ENCODE measurements around the gene GKN2. TPM values are rescaled to one million over a fixed set of nuclear protein-coding genes. Genes with fewer than 3 reads are reported as not detected.

The GKN2 gene
- total RNA-seq, 1 experiment from 2014 or later: 0.58 TPM

DNA sequence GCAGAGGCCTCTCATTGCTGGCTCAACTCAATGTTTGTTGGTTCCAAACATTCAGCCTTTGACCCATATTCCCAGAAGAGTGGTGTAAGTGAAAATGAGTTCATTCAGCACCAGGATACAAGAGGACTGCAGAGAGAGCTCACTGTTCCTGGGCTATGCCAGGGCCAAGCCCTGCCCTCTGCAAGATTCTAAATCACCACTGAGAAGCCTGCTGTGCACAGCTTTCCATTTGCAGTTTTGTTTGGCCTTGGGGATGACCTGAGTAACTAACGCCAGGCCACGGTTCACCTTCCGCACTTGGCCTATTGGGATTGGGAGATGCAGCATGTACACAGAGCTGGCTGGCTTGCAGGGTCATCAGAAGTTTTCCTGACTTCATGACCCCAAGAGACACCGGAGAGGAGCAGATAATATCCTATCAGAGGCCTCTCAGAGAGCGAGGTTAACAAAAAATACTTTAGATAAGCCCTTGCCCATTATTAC is 34.4 kb upstream of the GKN2 start:
- BruUV-seq (replicated peaks): no TSS peak
- H3K27ac ChIP-seq (ENCODE audit: low read length): no peak overlapping the region
- H3K9ac ChIP-seq (ENCODE audit: low read length): no peak overlapping the region
- TF ChIP-seq, protein P1, sequence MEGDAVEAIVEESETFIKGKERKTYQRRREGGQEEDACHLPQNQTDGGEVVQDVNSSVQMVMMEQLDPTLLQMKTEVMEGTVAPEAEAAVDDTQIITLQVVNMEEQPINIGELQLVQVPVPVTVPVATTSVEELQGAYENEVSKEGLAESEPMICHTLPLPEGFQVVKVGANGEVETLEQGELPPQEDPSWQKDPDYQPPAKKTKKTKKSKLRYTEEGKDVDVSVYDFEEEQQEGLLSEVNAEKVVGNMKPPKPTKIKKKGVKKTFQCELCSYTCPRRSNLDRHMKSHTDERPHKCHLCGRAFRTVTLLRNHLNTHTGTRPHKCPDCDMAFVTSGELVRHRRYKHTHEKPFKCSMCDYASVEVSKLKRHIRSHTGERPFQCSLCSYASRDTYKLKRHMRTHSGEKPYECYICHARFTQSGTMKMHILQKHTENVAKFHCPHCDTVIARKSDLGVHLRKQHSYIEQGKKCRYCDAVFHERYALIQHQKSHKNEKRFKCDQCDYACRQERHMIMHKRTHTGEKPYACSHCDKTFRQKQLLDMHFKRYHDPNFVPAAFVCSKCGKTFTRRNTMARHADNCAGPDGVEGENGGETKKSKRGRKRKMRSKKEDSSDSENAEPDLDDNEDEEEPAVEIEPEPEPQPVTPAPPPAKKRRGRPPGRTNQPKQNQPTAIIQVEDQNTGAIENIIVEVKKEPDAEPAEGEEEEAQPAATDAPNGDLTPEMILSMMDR (conservative IDR thresholded peaks at IDR 0.05; ENCODE audit: low read depth, low read length): no peak
- TF ChIP-seq EZH2 (IDR thresholded peaks at IDR 0.05; ENCODE audit: low read length, unreplicated experiment): no peak
- TF ChIP-seq EZH2phosphoT487 (IDR thresholded peaks at IDR 0.05; ENCODE audit: borderline replicate concordance, low read length): no peak
- H3K4me2 ChIP-seq (ENCODE audit: low read length): no peak overlapping the region
- ChIA-PET POLR2A (ENCODE audit: unreplicated experiment) (no interaction called here), CTCF (no interaction called here)
- H3K4me3 ChIP-seq (ENCODE audit: low read length): no peak overlapping the region
- H3K79me2 ChIP-seq (ENCODE audit: low read length): no peaks in the 10 kb centered on the region
- no peaks in the 10 kb centered on the region for H3K9me3 ChIP-seq (ENCODE audit: low read length)
- intact Hi-C loops (cut with micrococcal nuclease): no loop called here
- ATAC-seq (no peak), DNase-seq (no peak)
- no peak overlapping the region for H2AFZ ChIP-seq (ENCODE audit: low read length)
- H3F3A ChIP-seq (ENCODE audit: low read length, unreplicated experiment): no peaks in the 10 kb centered on the region
- H4K20me1 ChIP-seq (ENCODE audit: low read length): no peaks in the 10 kb centered on the region
- H3K36me3 ChIP-seq (ENCODE audit: low read depth, low read length): no peaks in the 10 kb centered on the region
- H3K27me3 ChIP-seq (ENCODE audit: low read length): no peaks in the 10 kb centered on the region
- H3K9me2 ChIP-seq (replicated peaks; ENCODE audit: low read length): no peaks in the 10 kb centered on the region
- no peaks in the 10 kb centered on the region for H3K4me1 ChIP-seq (ENCODE audit: insufficient read depth, low read length)

DNA sequence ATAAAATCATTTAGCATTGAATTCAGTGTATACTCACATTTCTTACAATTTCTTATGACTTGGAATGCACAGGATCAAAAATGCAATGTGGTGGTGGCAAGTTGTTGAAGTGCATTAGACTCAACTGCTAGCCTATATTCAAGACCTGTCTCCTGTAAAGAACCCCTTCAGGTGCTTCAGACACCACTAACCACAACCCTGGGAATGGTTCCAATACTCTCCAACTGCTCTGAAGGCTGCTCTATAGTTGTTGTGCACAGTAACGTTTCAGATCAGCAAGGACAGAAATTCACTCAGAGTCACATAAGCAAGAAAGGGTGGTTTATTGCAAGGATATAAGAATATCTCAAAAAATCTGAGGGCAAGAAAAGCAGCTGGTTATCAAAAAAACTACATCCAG is 28.3 kb upstream of the GKN2 start:
- no peak overlapping the region for H2AFZ ChIP-seq (ENCODE audit: low read length)
- ChIA-PET POLR2A (ENCODE audit: unreplicated experiment) (no interaction called here), CTCF (no interaction called here)
- no peak for DNase-seq
- ATAC-seq: no peak
- no peak overlapping the region for H3K4me2 ChIP-seq (ENCODE audit: low read length)
- no peaks in the 10 kb centered on the region for H3K27me3 ChIP-seq (ENCODE audit: low read length)
- intact Hi-C loops (cut with micrococcal nuclease): no loop called here
- no peaks in the 10 kb centered on the region for H3K9me2 ChIP-seq (replicated peaks; ENCODE audit: low read length)
- no peaks in the 10 kb centered on the region for H3K9me3 ChIP-seq (ENCODE audit: low read length)
- no peaks in the 10 kb centered on the region for H3F3A ChIP-seq (ENCODE audit: low read length, unreplicated experiment)
- H3K36me3 ChIP-seq (ENCODE audit: low read depth, low read length): no peaks in the 10 kb centered on the region
- no TSS peak for BruUV-seq (replicated peaks)
- H3K4me1 ChIP-seq (ENCODE audit: insufficient read depth, low read length): no peaks in the 10 kb centered on the region
- no peak overlapping the region for H3K9ac ChIP-seq (ENCODE audit: low read length)
- TF ChIP-seq EZH2 (IDR thresholded peaks at IDR 0.05; ENCODE audit: low read length, unreplicated experiment) (no peak), EZH2phosphoT487 (IDR thresholded peaks at IDR 0.05; ENCODE audit: borderline replicate concordance, low read length) (no peak)
- TF ChIP-seq, protein P1 (conservative IDR thresholded peaks at IDR 0.05; ENCODE audit: low read depth, low read length): no peak
- no peaks in the 10 kb centered on the region for H4K20me1 ChIP-seq (ENCODE audit: low read length)
- no peak overlapping the region for H3K27ac ChIP-seq (ENCODE audit: low read length)
- H3K4me3 ChIP-seq (ENCODE audit: low read length): no peak overlapping the region
- H3K79me2 ChIP-seq (ENCODE audit: low read length): no peaks in the 10 kb centered on the region

DNA sequence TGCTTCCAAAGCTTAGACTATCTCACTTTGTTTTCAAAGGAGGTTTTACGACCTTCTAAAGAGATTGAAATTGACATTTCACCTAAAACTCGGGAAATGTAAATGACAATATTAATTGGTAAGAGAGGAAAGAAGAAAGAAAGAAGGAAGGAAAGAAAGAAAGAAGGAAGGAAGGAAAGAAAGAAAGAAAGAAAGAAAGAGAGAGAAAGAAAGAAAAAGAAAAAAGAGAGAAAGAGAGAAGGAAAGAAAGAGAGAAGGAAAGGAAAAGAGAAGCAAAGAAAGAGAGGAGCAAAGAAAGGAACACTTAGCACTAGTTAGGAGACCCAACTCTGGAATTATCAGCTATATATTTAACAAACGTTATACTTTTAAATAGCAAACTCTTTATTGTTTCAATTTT is 25.4 kb upstream of the GKN2 start:
- H3K4me3 ChIP-seq (ENCODE audit: low read length): no peak overlapping the region
- H3K4me1 ChIP-seq (ENCODE audit: insufficient read depth, low read length): peaks cover 8% of the 10 kb centered on the region
- H3K9me2 ChIP-seq (replicated peaks; ENCODE audit: low read length): 0 out of 2 replicates have a peak, but pooled peaks cover 6% of the 10 kb centered on the region
- no peak overlapping the region for H2AFZ ChIP-seq (ENCODE audit: low read length)
- no peak for TF ChIP-seq EZH2phosphoT487 (IDR thresholded peaks at IDR 0.05; ENCODE audit: borderline replicate concordance, low read length)
- TF ChIP-seq EZH2 (IDR thresholded peaks at IDR 0.05; ENCODE audit: low read length, unreplicated experiment): no peak
- TF ChIP-seq, protein P1 (conservative IDR thresholded peaks at IDR 0.05; ENCODE audit: low read depth, low read length): no peak
- H3K79me2 ChIP-seq (ENCODE audit: low read length): no peaks in the 10 kb centered on the region
- intact Hi-C loops (cut with micrococcal nuclease): no loop called here
- CTCF ChIA-PET: no interaction called here
- no peaks in the 10 kb centered on the region for H3K27me3 ChIP-seq (ENCODE audit: low read length)
- H3K9ac ChIP-seq (ENCODE audit: low read length): no peak overlapping the region
- no peaks in the 10 kb centered on the region for H3F3A ChIP-seq (ENCODE audit: low read length, unreplicated experiment)
- BruUV-seq (replicated peaks): no TSS peak
- H3K4me2 ChIP-seq (ENCODE audit: low read length): no peak overlapping the region
- POLR2A ChIA-PET (ENCODE audit: unreplicated experiment): no interaction called here
- DNase-seq: no peak
- ATAC-seq: no peak
- H4K20me1 ChIP-seq (ENCODE audit: low read length): no peaks in the 10 kb centered on the region
- H3K27ac ChIP-seq (ENCODE audit: low read length): no peak overlapping the region
- H3K36me3 ChIP-seq (ENCODE audit: low read depth, low read length): no peaks in the 10 kb centered on the region
- no peaks in the 10 kb centered on the region for H3K9me3 ChIP-seq (ENCODE audit: low read length)

Measured in PC-3 (cell line).